Fibroblast of pulmonary artery (primary cell): Measurements from ENCODE around the gene ABCB6.

Experiments used
- DNase-seq: peaks from one replicate; pipeline ENCODE4 v3.0.0-alpha.2; 2010; ENCODE audit warnings: low read depth
- H3K4me3 ChIP-seq: replicated peaks from 2 replicates; pipeline ENCODE4 v1.5.1; 2011; ENCODE audit warnings: low read depth, mild to moderate bottlenecking, control low read depth, low read length, moderate library complexity
- TF ChIP-seq, protein P1 (sequence below): IDR thresholded peaks from 2 replicates; pipeline ENCODE4 v1.5.1; 2011; ENCODE audit warnings: mild to moderate bottlenecking, control low read depth, low read length, inconsistent platforms; ENCODE audit errors: missing control alignments

ABCB6 gene

DNA sequence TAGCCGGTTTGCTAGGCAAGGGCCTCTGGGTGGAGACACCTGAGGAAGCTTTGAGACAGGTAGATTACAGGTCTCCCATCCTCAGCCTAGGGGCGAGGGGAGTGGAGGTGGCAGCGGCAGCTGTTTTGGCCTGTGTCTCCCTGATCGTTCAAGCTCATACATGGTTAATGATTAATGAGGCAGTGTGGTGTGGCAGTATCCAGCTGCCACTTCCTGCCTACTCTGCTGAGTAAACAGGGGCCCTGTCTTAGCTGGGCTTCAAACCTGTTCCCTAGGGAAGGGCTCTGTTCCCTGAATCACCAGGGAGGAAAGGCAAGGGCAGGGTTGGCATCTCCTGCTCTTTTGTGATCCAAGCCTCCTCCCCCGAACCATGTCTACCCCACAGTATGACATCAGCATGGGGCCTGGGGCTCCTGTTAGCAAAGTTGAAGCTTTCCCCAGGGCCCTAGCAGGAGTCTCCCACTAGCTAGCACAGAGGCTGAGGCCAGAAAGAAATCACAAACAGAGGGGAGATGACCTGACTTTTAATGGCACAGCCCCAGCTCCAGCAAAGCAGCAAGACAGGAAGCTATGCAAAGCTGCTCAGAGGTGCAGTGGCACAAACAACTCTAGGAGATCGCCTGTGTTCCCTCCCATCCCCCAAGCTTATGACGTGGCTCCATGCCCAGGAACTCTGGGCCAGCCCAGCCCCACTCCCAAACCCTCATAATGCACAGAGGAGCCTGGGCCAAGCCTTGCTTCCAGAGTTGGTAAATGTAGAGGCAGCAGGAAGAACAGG, 30.6 kb upstream of the ABCB6 start:
- H3K4me3 ChIP-seq: peak overlapping the region; percentile 17
- DNase-seq: peak; percentile 95
- TF ChIP-seq, protein P1, sequence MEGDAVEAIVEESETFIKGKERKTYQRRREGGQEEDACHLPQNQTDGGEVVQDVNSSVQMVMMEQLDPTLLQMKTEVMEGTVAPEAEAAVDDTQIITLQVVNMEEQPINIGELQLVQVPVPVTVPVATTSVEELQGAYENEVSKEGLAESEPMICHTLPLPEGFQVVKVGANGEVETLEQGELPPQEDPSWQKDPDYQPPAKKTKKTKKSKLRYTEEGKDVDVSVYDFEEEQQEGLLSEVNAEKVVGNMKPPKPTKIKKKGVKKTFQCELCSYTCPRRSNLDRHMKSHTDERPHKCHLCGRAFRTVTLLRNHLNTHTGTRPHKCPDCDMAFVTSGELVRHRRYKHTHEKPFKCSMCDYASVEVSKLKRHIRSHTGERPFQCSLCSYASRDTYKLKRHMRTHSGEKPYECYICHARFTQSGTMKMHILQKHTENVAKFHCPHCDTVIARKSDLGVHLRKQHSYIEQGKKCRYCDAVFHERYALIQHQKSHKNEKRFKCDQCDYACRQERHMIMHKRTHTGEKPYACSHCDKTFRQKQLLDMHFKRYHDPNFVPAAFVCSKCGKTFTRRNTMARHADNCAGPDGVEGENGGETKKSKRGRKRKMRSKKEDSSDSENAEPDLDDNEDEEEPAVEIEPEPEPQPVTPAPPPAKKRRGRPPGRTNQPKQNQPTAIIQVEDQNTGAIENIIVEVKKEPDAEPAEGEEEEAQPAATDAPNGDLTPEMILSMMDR: no peak

DNA sequence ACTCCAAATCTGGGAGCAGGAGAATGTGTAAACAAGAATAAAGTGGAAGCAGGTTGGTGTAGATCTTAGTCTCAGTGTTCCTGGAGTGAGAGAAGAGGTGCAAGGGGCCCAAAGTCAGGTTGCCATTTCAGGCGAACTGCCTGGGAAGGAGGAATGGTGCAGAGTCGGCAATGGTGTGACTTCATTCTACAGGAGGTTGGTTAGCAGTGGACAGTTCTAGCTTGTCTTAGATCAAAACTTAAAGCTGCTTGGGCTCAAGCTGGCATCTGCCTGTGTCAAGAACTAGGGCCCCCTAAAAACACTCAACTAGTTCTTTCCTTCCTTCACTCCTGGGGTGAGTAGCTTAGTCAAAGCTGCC, 30.1 kb upstream of the ABCB6 start:
- no peak for DNase-seq
- TF ChIP-seq, protein P1: no peak
- peak overlapping the region; percentile 17 for H3K4me3 ChIP-seq

DNA sequence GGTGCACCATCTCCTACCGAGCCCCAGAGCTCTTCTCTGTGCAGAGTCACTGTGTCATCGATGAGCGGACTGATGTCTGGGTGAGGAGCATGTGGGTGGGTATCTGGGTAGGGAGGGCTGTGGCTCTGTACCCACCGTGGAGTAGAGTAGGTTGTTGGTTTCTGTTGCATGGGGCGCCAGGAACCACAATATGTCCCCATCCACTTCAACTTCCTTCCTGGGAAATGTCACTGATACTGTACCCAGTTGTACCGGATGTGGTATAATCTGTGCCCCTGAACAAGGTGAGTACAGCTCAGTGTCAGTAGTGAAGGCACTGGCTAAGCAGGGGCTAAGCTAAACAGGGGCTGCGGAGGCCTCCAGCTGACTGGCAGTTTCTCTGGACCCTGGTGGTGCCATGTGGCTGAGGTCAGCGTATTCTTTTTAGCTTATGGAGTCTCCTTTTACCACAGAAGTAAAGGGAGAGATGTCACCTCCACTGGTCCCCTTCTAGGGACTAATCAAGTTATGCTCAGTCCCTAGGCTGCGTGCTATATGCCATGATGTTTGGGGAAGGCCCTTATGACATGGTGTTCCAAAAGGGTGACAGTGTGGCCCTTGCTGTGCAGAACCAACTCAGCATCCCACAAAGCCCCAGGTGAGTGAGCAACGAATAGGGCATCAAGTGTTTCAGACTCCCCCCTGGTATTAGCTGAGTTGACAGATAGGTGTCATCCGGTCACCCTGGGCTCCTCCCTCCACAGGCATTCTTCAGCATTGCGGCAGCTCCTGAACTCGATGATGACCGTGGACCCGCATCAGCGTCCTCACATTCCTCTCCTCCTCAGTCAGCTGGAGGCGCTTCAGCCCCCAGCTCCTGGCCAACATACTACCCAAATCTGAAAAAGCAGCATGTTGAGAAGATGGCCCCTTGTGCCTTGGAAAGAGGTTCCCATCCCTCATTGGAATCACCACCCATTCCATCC, 29.2 kb upstream of the ABCB6 start:
- no peak for DNase-seq
- TF ChIP-seq, protein P1: no peak
- H3K4me3 ChIP-seq: no peak overlapping the region

DNA sequence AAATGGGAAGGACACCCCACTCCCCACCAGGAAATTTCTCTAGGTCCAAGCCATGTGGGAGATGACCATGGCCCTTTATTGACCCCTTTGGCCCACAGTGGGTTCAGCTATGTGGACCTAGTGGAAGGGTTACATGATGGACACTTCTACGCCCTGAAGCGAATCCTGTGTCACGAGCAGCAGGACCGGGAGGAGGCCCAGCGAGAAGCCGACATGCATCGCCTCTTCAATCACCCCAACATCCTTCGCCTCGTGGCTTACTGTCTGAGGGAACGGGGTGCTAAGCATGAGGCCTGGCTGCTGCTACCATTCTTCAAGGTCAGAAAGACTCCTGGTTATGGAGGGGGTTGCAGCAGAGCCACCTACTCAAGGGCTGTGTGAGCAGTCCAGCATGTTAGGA, 27.8 kb upstream of the ABCB6 start:
- no peak for DNase-seq
- H3K4me3 ChIP-seq: peak overlapping the region; percentile 93
- TF ChIP-seq, protein P1: no peak

DNA sequence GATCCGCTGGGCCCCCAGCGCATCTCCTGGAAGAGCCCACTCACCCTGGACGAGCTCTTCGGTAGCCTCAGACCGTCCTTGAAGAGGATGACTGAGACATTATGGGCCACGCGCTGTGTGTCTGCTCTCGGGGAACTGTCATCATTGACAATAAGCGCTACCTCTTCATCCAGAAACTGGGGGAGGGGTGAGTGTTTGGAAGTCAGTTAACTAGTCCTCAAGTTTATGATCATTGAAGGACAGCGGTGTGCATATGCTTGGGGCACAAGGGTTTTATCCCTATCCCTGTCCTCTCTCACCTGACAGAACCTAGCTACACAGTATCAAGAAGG, 27.1 kb upstream of the ABCB6 start:
- H3K4me3 ChIP-seq: peak overlapping the region; percentile 93
- DNase-seq: no peak
- TF ChIP-seq, protein P1: no peak

DNA sequence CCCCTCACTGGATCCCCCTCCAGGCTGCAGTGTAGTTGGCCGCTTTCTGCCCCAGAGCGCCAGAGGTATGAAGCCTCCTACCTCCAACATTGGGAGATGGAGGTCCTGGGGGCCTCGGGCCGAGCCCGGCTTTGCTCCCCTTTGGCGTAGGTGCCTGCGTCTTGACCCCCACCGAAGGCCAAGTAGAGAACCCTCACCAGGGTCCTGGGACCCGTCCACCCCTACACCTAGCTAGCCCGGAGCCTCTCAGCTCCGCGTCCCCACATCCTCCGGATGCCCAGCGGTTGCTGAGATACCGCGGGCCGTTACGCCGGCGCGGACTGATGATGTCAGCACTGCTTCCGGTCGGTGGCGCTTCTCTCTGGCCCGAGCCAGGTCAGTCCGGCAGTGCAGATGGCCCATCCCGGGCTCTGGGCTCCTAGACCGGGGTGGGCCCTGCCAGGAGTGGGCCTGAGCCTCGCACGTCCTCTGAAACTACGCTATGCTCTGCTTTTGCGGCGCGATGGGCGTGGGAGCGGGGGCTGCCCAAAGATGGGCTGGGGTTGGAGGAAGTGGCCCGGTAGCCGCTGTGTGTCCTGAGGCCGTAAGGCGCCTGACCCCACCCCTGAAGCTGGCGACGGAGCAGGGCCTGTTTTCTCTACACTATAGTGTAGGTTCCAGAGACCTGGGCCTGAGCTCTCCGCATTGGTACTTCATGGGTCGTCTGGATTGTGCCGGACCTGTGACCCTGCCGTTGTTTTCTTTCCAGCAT, 26.6 kb upstream of the ABCB6 start, which contains the start of the genes GLB1L and STK16:
TSS of gene GLB1L (minus strand) at position 297 of the 751 bp plus-strand sequence. CDS start 1,871 bp downstream, outside the sequence.
TSS of gene STK16 (plus strand) at position 332 of the 751 bp plus-strand sequence. CDS start 521 bp downstream, outside the sequence.
- DNase-seq: peak; percentile 95
- peak within 1 kb of the TSS; percentile 93 for H3K4me3 ChIP-seq
- TF ChIP-seq, protein P1: no peak
